Keratinocyte (primary cell): ENCODE data around the gene RTN4IP1. TPM values are rescaled to one million over a fixed set of nuclear protein-coding genes. Genes with fewer than 3 reads are reported as not detected.

Experiments
- DNase-seq: peaks from one replicate; pipeline ENCODE4 v3.0.0-alpha.2; 2011; ENCODE audit warnings: low read depth, missing footprints, low spot score
- FAIRE-seq: peaks from 2 replicates; lab custom pipeline; 2011; peaks lifted over from hg19 to GRCh38; lab: Jason Lieb, UNC
- H2AFZ ChIP-seq: 2 replicates; pipeline ENCODE4 v1.6.0; 2012; ENCODE audit warnings: low read length, control low read depth, inconsistent platforms; ENCODE audit not compliant: control insufficient read depth
- H3K27ac ChIP-seq: 2 replicates; pipeline ENCODE4 v1.5.1; 2011; ENCODE audit warnings: low read length; ENCODE audit not compliant: control insufficient read depth, insufficient read depth
- H3K27me3 ChIP-seq: 3 replicates; pipeline ENCODE4 v1.6.0; 2011; ENCODE audit warnings: low read length; ENCODE audit not compliant: control insufficient read depth, insufficient read depth; ENCODE audit errors: extremely low read depth
- H3K36me3 ChIP-seq, 2 experiments: 2 replicates in 1 of 2; 3 replicates in 1 of 2; pipeline ENCODE4 v1.5.1; 2011; ENCODE audit warnings: low read length in 2 of 2, mild to moderate bottlenecking in 1 of 2; ENCODE audit not compliant: control insufficient read depth in 2 of 2, insufficient read depth in 2 of 2; ENCODE audit errors: extremely low read depth in 1 of 2
- H3K4me1 ChIP-seq: 3 replicates; pipeline ENCODE4 v1.5.1; 2011; ENCODE audit warnings: low read length; ENCODE audit not compliant: control insufficient read depth, insufficient read depth; ENCODE audit errors: extremely low read depth
- H3K4me2 ChIP-seq: 3 replicates; pipeline ENCODE4 v1.6.0; 2011; ENCODE audit warnings: low read depth, low read length; ENCODE audit not compliant: control insufficient read depth, insufficient read depth; ENCODE audit errors: extremely low read depth
- H3K4me3 ChIP-seq, 3 experiments: fragments of 200-600 bp in 1 of 3; sonication (generic) in 1 of 3; 2 replicates in 2 of 3; 3 replicates in 1 of 3; pipeline ENCODE4 v1.5.1; 2011 to 2016; ENCODE audit warnings: low read length in 3 of 3, mild to moderate bottlenecking in 3 of 3, control low read depth in 2 of 3, inconsistent platforms in 1 of 3, low read depth in 1 of 3, mixed read lengths in 1 of 3, mixed run types in 1 of 3, moderate library complexity in 1 of 3; ENCODE audit not compliant: control insufficient read depth in 2 of 3, insufficient read depth in 2 of 3; ENCODE audit errors: extremely low read depth in 1 of 3
- H3K79me2 ChIP-seq: 2 replicates; pipeline ENCODE4 v1.6.0; 2012; ENCODE audit warnings: low read length; ENCODE audit not compliant: control insufficient read depth, insufficient read depth
- H3K9ac ChIP-seq: 3 replicates; pipeline ENCODE4 v1.6.0; 2011; ENCODE audit warnings: low read length; ENCODE audit not compliant: control insufficient read depth, insufficient read depth; ENCODE audit errors: extremely low read depth
- H3K9me1 ChIP-seq: 3 replicates; pipeline ENCODE4 v1.6.0; 2011; ENCODE audit warnings: low read length; ENCODE audit not compliant: control insufficient read depth, insufficient read depth; ENCODE audit errors: extremely low read depth
- H3K9me3 ChIP-seq: 2 replicates; pipeline ENCODE4 v1.5.1; 2012; ENCODE audit warnings: low read depth, low read length; ENCODE audit not compliant: control insufficient read depth
- H4K20me1 ChIP-seq: 3 replicates; pipeline ENCODE4 v1.6.0; 2011; ENCODE audit warnings: low read length; ENCODE audit not compliant: control insufficient read depth, insufficient read depth; ENCODE audit errors: extremely low read depth
- CTCF ChIP-seq, 3 experiments: IDR thresholded peaks in 1 of 3; conservative IDR thresholded peaks in 1 of 3; optimal IDR thresholded peaks in 1 of 3; 2 replicates in 2 of 3; 3 replicates in 1 of 3; pipeline versions ENCODE3 to v1.5.1; 2011; ENCODE audit warnings: low read length in 3 of 3, mild to moderate bottlenecking in 3 of 3, moderate library complexity in 2 of 3, control low read depth in 1 of 3, inconsistent platforms in 1 of 3; ENCODE audit not compliant: insufficient read depth in 2 of 3; ENCODE audit errors: extremely low read depth in 1 of 3
- EZH2 ChIP-seq: IDR thresholded peaks from one replicate; pipeline ENCODE4 v1.6.1; 2012; ENCODE audit warnings: inconsistent platforms, mild to moderate bottlenecking, low read length, moderate library complexity
- dilution Hi-C: fragments of 300-500 bp; cut with MboI; formaldehyde crosslinking; loops from one replicate; pipeline ENCODE4 v1.7.0; 2020; ENCODE audit warnings: low sequenced_read_pairs; ENCODE audit not compliant: extremely low pct_ligation_motif_present
- polyA plus RNA-seq, 5 experiments: library from polyadenylated mRNA; depleted of rRNA in 3 of 5; stranded (reverse) in 3 of 5; stranded (forward) in 1 of 5; unstranded in 1 of 5; fragments of >200 nt; gene quantifications; 1 replicate in 1 of 5; 2 replicates in 3 of 5; 3 replicates in 1 of 5; pipeline versions ENCODE4 v1.2.1 to v1.2.3, GENCODE V29; 2011 to 2012; ENCODE audit warnings: missing spikeins in 2 of 5, low read depth in 1 of 5, low replicate concordance in 1 of 5

RTN4IP1 gene
- polyA plus RNA-seq, 1 donor (not counting 4 experiments of a cell fraction or from before 2014, with no cell fraction given): 8.0 TPM

DNA sequence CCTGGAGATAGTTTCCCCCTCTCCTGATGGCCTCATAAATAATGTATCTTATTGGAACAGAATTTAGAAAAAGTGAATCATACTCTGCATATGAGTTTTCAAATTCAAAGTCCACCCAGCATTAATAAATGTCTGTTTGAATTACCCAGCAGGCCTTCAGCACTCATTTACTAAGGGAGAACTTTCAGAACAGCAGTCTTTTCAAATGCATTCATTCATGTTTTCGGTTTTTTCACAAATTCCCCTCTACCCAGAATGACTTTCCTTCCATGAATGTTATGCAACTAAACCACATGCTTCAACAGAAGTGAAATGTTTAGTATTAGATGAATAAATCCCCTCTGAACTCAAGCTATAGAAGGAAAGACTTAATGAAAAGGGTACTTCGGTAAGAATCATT lies 92.4 kb downstream of the RTN4IP1 start:
- no peak for DNase-seq
- Histone ChIP-seq H3K4me3 (no peak overlapping the region), H4K20me1 (no peaks in the 10 kb centered on the region), H3K4me1 (peaks cover 36% of the 10 kb centered on the region), H3K9me3 (no peaks in the 10 kb centered on the region), H3K79me2 (peaks cover 26% of the 10 kb centered on the region), H3K36me3 (peaks cover 7 to 56% of the 10 kb centered on the region in 2 experiments), H3K9me1 (no peaks in the 10 kb centered on the region), H2AFZ (no peak overlapping the region), H3K27ac (peak overlapping the region; percentile 39), H3K4me2 (no peak overlapping the region), H3K9ac (no peak overlapping the region), H3K27me3 (no peaks in the 10 kb centered on the region)
- TF ChIP-seq EZH2 (no peak), CTCF (optimal IDR thresholded peaks at IDR 0.05 in 1 of 3, IDR thresholded peaks at IDR 0.05 in 1 of 3, conservative IDR thresholded peaks at IDR 0.05 in 1 of 3; ENCODE audit: extremely low read depth in 1 of 3, insufficient read depth in 2 of 3, low read length in 3 of 3) (no peak)
- no peak for FAIRE-seq
- dilution Hi-C loops: no loop called here

- Histone ChIP-seq H3K4me2 (peak overlapping the region; percentile 43), H3K9ac (no peak overlapping the region), H3K36me3 (peaks cover 5 to 57% of the 10 kb centered on the region in 2 experiments), H3K9me3 (no peaks in the 10 kb centered on the region), H3K4me3 (no peak overlapping the region), H3K27ac (peak overlapping the region; percentile 74), H3K4me1 (peaks cover 36% of the 10 kb centered on the region), H4K20me1 (no peaks in the 10 kb centered on the region), H3K27me3 (no peaks in the 10 kb centered on the region), H3K79me2 (peaks cover 28% of the 10 kb centered on the region), H2AFZ (no peak overlapping the region), H3K9me1 (no peaks in the 10 kb centered on the region)
- dilution Hi-C loops: no loop called here
- TF ChIP-seq EZH2: no peak
- TF ChIP-seq CTCF (optimal IDR thresholded peaks at IDR 0.05 in 1 of 3, IDR thresholded peaks at IDR 0.05 in 1 of 3, conservative IDR thresholded peaks at IDR 0.05 in 1 of 3; ENCODE audit: extremely low read depth in 1 of 3, insufficient read depth in 2 of 3, low read length in 3 of 3): no peak
- FAIRE-seq (peak; percentile 48), DNase-seq (no peak)
Measured at GRCh38 chr6:106536357-106536756, 92.9 kb downstream of the RTN4IP1 start.
